Panc1 (cell line): ENCODE measurements around the gene ZP1.

Source experiments
- CTCF ChIP-seq: fragments of 450-650 bp; IDR thresholded peaks from 2 replicates; pipeline ENCODE4 v1.5.1; 2017; ENCODE audit warnings: mild to moderate bottlenecking
- POLR2AphosphoS5 ChIP-seq: IDR thresholded peaks from 2 replicates; pipeline ENCODE4 v1.6.1; 2012; ENCODE audit warnings: mild to moderate bottlenecking, low read depth, low read length, moderate library complexity
- REST ChIP-seq, 2 experiments: IDR thresholded peaks; 2 replicates each; pipeline ENCODE4 v1.6.1; 2011 to 2012; ENCODE audit warnings: low read depth in 2 of 2, control low read depth in 1 of 2, low read length in 1 of 2, mild to moderate bottlenecking in 1 of 2, moderate library complexity in 1 of 2; ENCODE audit not compliant: insufficient read depth in 1 of 2
- SIN3A ChIP-seq: IDR thresholded peaks from 2 replicates; pipeline ENCODE4 v1.6.1; 2012; ENCODE audit warnings: low read depth, mild to moderate bottlenecking, low read length, moderate library complexity, borderline replicate concordance; ENCODE audit not compliant: insufficient read depth

GRCh38 chr11:60921777-60922335, 54.5 kb downstream of the ZP1 start:
- TF ChIP-seq CTCF (no peak), SIN3A (no peak), REST (IDR thresholded peaks at IDR 0.05; ENCODE audit: insufficient read depth in 1 of 2, low read depth in 2 of 2, low read length in 1 of 2) (no peak), POLR2AphosphoS5 (no peak)
